ENCODE results near the gene ZNFX1.
A peak's percentile ranks its signal among the peaks of the same experiment; 100 is the strongest.

Gene ZNFX1

DNA sequence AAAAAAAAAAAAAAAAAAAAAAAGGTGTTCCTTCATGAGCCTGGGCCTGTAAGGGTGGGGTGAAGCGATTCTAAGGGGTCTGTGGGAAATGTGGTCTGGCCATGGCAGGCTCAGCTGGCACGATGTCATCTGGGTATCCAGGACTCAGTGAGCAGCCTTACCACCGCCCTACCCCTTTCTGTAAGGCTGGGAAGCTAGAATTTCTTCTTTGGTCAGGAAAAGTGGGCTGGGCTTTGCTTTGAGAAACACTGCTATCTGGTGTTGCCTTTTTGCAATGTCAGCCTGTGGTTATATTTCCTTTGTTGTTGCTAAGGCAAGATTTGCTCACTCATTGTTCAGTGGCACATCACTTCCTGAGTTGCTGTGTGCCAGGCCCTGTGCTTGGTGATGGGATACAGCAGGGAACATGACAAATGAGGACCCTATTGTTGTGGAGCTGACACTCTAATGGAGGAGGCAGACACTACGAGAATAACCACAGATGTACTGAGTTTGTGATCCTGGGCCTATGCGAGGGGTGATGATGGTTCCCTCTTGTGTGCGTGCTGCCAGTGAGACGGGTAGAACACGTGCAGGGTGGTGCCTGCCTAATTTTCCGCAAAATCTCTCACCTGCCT, 45.9 kb upstream of the ZNFX1 start:
- no peaks in the 10 kb centered on the region for H3K9me2 ChIP-seq (replicated peaks; ENCODE audit: insufficient read depth, low read length)
- H2AFZ ChIP-seq (ENCODE audit: low read length) = peak overlapping the region; percentile 65
- no peaks in the 10 kb centered on the region for H3K36me3 ChIP-seq (replicated peaks; ENCODE audit: insufficient read depth, low read length)
- DNase-seq = peak; percentile 88
- H3K27ac ChIP-seq (ENCODE audit: low read length) = peak overlapping the region; percentile 17; the same call in 1 of the 2 replicates
- peaks cover 11% of the 10 kb centered on the region for H3K4me1 ChIP-seq (ENCODE audit: low read length)
- H3K79me2 ChIP-seq (ENCODE audit: low read length) = no peaks in the 10 kb centered on the region
- no peaks in the 10 kb centered on the region for H3F3A ChIP-seq (ENCODE audit: insufficient read depth, low read length)
- no peaks in the 10 kb centered on the region for H3K9me3 ChIP-seq (replicated peaks; ENCODE audit: insufficient read depth, low read length)
- no peaks in the 10 kb centered on the region for H4K20me1 ChIP-seq (ENCODE audit: insufficient read depth, low read length)
- H3K27me3 ChIP-seq (replicated peaks; ENCODE audit: insufficient read depth, low read length) = peaks cover 14% of the 10 kb centered on the region
- H3K4me2 ChIP-seq (ENCODE audit: low read depth, low read length) = peak overlapping the region; percentile 33; the same call in 1 of the 2 replicates
- H3K9ac ChIP-seq (ENCODE audit: low read length) = no peak overlapping the region
- no peak overlapping the region for H3K4me3 ChIP-seq (ENCODE audit: low read length)
- TF ChIP-seq, protein P1, sequence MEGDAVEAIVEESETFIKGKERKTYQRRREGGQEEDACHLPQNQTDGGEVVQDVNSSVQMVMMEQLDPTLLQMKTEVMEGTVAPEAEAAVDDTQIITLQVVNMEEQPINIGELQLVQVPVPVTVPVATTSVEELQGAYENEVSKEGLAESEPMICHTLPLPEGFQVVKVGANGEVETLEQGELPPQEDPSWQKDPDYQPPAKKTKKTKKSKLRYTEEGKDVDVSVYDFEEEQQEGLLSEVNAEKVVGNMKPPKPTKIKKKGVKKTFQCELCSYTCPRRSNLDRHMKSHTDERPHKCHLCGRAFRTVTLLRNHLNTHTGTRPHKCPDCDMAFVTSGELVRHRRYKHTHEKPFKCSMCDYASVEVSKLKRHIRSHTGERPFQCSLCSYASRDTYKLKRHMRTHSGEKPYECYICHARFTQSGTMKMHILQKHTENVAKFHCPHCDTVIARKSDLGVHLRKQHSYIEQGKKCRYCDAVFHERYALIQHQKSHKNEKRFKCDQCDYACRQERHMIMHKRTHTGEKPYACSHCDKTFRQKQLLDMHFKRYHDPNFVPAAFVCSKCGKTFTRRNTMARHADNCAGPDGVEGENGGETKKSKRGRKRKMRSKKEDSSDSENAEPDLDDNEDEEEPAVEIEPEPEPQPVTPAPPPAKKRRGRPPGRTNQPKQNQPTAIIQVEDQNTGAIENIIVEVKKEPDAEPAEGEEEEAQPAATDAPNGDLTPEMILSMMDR (IDR thresholded peaks at IDR 0.05; ENCODE audit: low read length) = peak; percentile 47
- TF ChIP-seq EZH2 (optimal IDR thresholded peaks at IDR 0.05; ENCODE audit: low read depth, low read length) = no peak

DNA sequence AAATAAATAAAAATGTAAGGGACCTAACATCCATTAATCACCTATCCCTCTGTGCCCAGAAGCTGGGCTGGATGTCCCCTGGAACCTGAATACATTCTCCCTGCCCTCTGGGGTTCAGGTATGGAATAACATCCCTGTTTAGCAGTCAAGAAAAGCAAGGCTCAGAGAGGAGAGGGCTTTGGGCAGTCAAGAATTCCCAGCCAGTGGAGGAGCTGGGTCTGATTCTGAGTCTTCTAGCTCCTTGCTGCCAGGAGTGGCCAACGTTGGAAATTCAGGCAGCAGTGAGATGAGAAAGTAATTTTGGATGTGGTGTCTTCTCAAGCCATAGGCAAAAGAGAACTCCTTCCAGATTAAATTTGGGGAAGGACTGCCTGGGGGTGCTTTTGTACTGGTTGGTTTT, 42.6 kb upstream of the ZNFX1 start:
- Histone ChIP-seq H3K27ac (ENCODE audit: low read length) (no peak overlapping the region), H3K4me3 (ENCODE audit: low read length) (no peak overlapping the region), H3K27me3 (replicated peaks; ENCODE audit: insufficient read depth, low read length) (peaks cover 24% of the 10 kb centered on the region), H3K9me2 (replicated peaks; ENCODE audit: insufficient read depth, low read length) (no peaks in the 10 kb centered on the region), H3K4me1 (ENCODE audit: low read length) (peaks cover 11% of the 10 kb centered on the region), H4K20me1 (ENCODE audit: insufficient read depth, low read length) (no peaks in the 10 kb centered on the region), H3K9ac (ENCODE audit: low read length) (no peak overlapping the region), H2AFZ (ENCODE audit: low read length) (no peak overlapping the region), H3F3A (ENCODE audit: insufficient read depth, low read length) (no peaks in the 10 kb centered on the region), H3K9me3 (replicated peaks; ENCODE audit: insufficient read depth, low read length) (no peaks in the 10 kb centered on the region), H3K79me2 (ENCODE audit: low read length) (no peaks in the 10 kb centered on the region), H3K36me3 (replicated peaks; ENCODE audit: insufficient read depth, low read length) (no peaks in the 10 kb centered on the region), H3K4me2 (ENCODE audit: low read depth, low read length) (no peak overlapping the region)
- TF ChIP-seq, protein P1 (IDR thresholded peaks at IDR 0.05; ENCODE audit: low read length) = peak; percentile 21; the same call in 1 of the 2 replicates
- TF ChIP-seq EZH2 (optimal IDR thresholded peaks at IDR 0.05; ENCODE audit: low read depth, low read length) (no peak), EZH2phosphoT487 (IDR thresholded peaks at IDR 0.05; ENCODE audit: low read length) (no peak)
- no peak for DNase-seq

GRCh38 chr20:49319208-49319809, 41.5 kb upstream of the ZNFX1 start:
- Histone ChIP-seq H2AFZ (ENCODE audit: low read length) (no peak overlapping the region), H3F3A (ENCODE audit: insufficient read depth, low read length) (no peaks in the 10 kb centered on the region), H3K27ac (ENCODE audit: low read length) (no peak overlapping the region), H3K9me3 (replicated peaks; ENCODE audit: insufficient read depth, low read length) (no peaks in the 10 kb centered on the region), H3K27me3 (replicated peaks; ENCODE audit: insufficient read depth, low read length) (peaks cover 24% of the 10 kb centered on the region), H3K4me2 (ENCODE audit: low read depth, low read length) (no peak overlapping the region), H3K4me1 (ENCODE audit: low read length) (peaks cover 10% of the 10 kb centered on the region), H3K79me2 (ENCODE audit: low read length) (no peaks in the 10 kb centered on the region), H3K9ac (ENCODE audit: low read length) (no peak overlapping the region), H4K20me1 (ENCODE audit: insufficient read depth, low read length) (no peaks in the 10 kb centered on the region), H3K9me2 (replicated peaks; ENCODE audit: insufficient read depth, low read length) (no peaks in the 10 kb centered on the region), H3K36me3 (replicated peaks; ENCODE audit: insufficient read depth, low read length) (no peaks in the 10 kb centered on the region), H3K4me3 (ENCODE audit: low read length) (no peak overlapping the region)
- DNase-seq = no peak
- TF ChIP-seq EZH2phosphoT487 (IDR thresholded peaks at IDR 0.05; ENCODE audit: low read length) (no peak), EZH2 (optimal IDR thresholded peaks at IDR 0.05; ENCODE audit: low read depth, low read length) (no peak)
- TF ChIP-seq, protein P1 (IDR thresholded peaks at IDR 0.05; ENCODE audit: low read length) = no peak
